Measurements from ENCODE around the gene TRAPPC6A.

DNA sequence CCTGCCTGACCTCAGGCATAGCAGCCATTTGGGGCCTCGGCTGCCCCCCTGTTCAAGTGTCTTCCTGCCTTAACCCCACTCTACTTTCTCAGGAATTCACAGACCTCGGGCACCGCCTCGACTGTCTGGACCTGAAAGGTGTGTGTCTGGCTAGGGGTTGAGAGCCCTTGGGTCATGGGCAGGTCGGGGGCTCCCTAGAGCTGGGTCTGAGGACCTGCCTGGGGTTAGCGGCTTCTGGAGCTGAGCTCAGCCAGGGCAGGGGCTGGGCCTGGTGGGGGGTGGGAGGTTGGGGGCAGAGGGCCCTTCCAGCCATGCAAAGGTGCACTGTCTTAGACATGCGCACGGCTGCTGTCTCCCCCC lies 37.9 kb downstream of the TRAPPC6A start:
- TF ChIP-seq, protein P1, sequence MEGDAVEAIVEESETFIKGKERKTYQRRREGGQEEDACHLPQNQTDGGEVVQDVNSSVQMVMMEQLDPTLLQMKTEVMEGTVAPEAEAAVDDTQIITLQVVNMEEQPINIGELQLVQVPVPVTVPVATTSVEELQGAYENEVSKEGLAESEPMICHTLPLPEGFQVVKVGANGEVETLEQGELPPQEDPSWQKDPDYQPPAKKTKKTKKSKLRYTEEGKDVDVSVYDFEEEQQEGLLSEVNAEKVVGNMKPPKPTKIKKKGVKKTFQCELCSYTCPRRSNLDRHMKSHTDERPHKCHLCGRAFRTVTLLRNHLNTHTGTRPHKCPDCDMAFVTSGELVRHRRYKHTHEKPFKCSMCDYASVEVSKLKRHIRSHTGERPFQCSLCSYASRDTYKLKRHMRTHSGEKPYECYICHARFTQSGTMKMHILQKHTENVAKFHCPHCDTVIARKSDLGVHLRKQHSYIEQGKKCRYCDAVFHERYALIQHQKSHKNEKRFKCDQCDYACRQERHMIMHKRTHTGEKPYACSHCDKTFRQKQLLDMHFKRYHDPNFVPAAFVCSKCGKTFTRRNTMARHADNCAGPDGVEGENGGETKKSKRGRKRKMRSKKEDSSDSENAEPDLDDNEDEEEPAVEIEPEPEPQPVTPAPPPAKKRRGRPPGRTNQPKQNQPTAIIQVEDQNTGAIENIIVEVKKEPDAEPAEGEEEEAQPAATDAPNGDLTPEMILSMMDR (IDR thresholded peaks at IDR 0.05), result no peak
- TF ChIP-seq POLR2A (IDR thresholded peaks at IDR 0.05), result no peak

Measured in sigmoid colon (tissue), 3 donors.